Fibroblast of the aortic adventitia (primary cell): ENCODE measurements around the gene CBR3. TPM values are rescaled to one million over a fixed set of nuclear protein-coding genes. Genes with fewer than 3 reads are reported as not detected.

Experiments used
- DNase-seq: peaks from one replicate; pipeline ENCODE4 v3.0.0-alpha.2; 2010; ENCODE audit warnings: low read depth
- H3K4me3 ChIP-seq: 2 replicates; pipeline ENCODE4 v1.5.1; 2011; ENCODE audit warnings: low read depth, mild to moderate bottlenecking, control low read depth, low read length, moderate library complexity
- CTCF ChIP-seq: IDR thresholded peaks from 2 replicates; pipeline ENCODE4 v1.5.1; 2011; ENCODE audit warnings: mild to moderate bottlenecking, low read length, control low read depth, inconsistent platforms; ENCODE audit not compliant: insufficient read depth
- total RNA-seq: library from RNA; depleted of rRNA; stranded (reverse); fragments of >200 nt; gene quantifications from 2 replicates; pipeline ENCODE4 v1.2.3, GENCODE V29; 2012; ENCODE audit warnings: low replicate concordance

CBR3 gene
- total RNA-seq, 1 donor = 27.9 TPM

DNA sequence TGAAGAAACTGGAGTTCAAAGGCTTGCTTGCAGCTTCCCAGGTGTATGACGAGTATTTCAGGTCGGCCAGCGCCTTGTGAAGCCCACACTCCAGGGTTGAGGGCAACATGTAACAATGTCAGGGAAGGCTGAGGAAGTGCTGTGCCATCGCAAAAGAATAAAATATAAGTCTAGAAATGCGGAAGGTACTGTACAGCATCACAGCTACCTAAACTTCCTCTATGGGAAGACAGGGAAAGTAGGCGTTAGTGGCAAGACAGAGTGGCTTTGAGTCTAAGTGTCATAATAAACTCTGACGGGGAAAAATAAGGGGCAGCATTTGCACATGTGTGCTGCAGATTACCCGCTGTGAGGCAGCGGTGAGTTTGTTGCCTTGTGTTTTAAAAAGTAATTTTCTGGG is 50.6 kb downstream of the CBR3 start:
- no peak for DNase-seq
- H3K4me3 ChIP-seq = no peak overlapping the region
- no peak for TF ChIP-seq CTCF

- no peak for DNase-seq
- no peak overlapping the region for H3K4me3 ChIP-seq
- no peak for TF ChIP-seq CTCF
Observed at GRCh38 chr21:36186081-36186480, 51.2 kb downstream of the CBR3 start.

- no peak overlapping the region for H3K4me3 ChIP-seq
- no peak for DNase-seq
- no peak for TF ChIP-seq CTCF
Observed at GRCh38 chr21:36186506-36187399, 51.9 kb downstream of the CBR3 start.

DNA sequence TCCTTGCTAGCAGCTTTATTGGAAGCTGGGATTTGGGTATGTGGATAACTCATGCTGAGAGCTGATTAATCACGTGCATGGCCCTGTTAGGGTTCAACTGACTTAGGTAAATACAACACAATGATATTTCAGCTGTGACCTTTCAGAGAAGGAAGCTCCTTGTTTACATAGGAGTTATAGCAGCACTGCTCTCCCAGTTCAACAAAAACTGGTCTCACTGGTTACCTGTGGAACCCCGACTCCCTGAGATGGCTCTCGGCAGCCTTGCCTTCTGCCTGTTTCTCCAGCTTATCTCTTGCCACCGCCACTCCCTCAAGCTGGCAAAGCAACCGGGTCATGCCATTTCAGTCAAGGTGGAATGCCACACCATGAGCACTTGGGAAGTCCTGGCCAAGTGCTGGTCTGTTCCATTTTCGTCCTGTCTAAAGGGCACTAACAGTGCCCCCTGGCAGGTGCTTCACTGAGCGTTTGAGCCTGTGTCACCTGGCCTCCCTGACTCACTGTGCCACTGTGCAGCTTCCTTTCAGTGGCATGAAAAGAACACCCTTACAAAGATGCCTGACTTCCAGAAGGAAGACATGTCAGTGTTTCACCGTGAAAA is 53.3 kb downstream of the CBR3 start:
- no peak for TF ChIP-seq CTCF
- no peak overlapping the region for H3K4me3 ChIP-seq
- no peak for DNase-seq

- H3K4me3 ChIP-seq = no peak overlapping the region
- DNase-seq = no peak
- TF ChIP-seq CTCF = no peak
Observed at GRCh38 chr21:36188937-36189336, 54.1 kb downstream of the CBR3 start.

GRCh38 chr21:36190736-36191135 is 55.9 kb downstream of the CBR3 start:
- H3K4me3 ChIP-seq = no peak overlapping the region
- DNase-seq = no peak
- no peak for TF ChIP-seq CTCF

DNA sequence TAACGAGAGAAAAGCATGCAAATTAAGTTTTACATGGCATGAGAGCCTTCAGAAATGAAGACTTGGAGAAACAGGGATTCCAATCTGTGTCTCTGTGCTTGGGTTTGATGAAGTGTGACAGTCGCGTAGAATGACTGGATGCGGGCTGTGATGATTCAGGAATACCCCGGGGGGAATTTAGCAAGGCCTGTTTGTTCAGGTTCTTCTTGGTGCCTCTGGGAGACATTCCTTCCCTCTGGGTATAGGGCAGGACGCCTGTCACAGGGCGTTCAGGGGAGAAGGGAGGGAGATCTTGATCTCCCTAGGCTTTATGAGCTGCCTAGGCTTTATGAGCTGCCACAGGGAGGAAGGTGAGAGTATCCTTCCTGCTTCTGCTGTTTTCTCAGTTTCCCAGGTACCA is 58.3 kb downstream of the CBR3 start:
- TF ChIP-seq CTCF = no peak
- no peak overlapping the region for H3K4me3 ChIP-seq
- no peak for DNase-seq
